ENCODE results near the gene DAGLA.

DAGLA gene

DNA sequence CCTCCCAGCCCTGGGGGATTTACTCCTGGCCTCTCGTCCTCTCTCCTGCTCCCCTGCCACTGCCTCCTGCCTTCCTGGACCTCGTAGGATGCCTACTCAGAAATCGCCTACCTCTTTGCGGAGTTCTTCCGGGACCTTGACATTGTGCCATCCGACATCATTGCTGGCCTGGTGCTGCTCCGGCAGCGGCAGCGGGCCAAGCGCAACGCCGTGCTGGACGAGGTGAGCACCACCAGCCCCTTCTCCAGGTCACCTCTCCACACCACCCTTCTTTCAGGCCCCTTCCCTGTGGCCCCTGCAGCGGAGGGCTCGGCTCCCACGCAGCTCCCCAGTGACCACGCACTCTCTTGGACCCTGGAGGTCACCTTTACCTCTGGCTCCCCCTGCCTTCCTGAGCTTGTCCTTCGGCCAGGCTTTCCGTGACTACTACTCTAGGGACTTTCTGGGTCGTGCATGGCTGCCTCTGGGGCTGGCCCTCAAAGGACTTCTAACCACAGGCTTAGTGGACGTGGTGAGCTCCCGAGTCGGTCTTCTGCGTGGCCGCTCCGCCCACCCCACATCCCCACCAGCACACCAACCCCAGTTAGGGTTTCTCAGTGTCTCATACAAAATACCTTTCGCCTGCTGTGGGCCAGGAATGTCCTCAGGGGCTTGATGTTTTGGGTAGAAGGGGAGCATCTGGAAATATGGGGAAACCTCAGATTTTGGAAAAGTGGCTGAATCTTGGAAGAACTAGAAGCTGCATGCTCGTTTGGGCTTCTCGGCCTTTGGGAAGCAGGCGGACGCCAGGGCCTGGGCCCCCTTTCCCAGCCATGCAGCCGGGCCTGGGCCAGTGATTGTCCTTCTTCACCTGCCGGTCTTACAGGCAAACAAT is 48.1 kb downstream of the DAGLA start:
- no peak overlapping the region for H3K4me3 ChIP-seq (ENCODE audit: low read depth in 1 of 2, low read length in 1 of 2)
- no peaks in the 10 kb centered on the region for H3K27me3 ChIP-seq
- no peak overlapping the region for H3K27ac ChIP-seq
- no peaks in the 10 kb centered on the region for H3K36me3 ChIP-seq
- H3K4me1 ChIP-seq (ENCODE audit: control insufficient read depth in 1 of 2, insufficient read depth in 1 of 2, low read depth in 1 of 2, low read length in 1 of 2) = no peaks in the 10 kb centered on the region
- H3K9me3 ChIP-seq = no peaks in the 10 kb centered on the region
- TF ChIP-seq CTCF (IDR thresholded peaks at IDR 0.05) = no peak

- H3K4me3 ChIP-seq (ENCODE audit: low read depth in 1 of 2, low read length in 1 of 2) = no peak overlapping the region
- no peaks in the 10 kb centered on the region for H3K27me3 ChIP-seq
- H3K27ac ChIP-seq = no peak overlapping the region
- no peaks in the 10 kb centered on the region for H3K36me3 ChIP-seq
- H3K4me1 ChIP-seq (ENCODE audit: control insufficient read depth in 1 of 2, insufficient read depth in 1 of 2, low read depth in 1 of 2, low read length in 1 of 2) = no peaks in the 10 kb centered on the region
- TF ChIP-seq CTCF (IDR thresholded peaks at IDR 0.05) = no peak
- no peaks in the 10 kb centered on the region for H3K9me3 ChIP-seq
Measured at GRCh38 chr11:61728940-61729219, 48.7 kb downstream of the DAGLA start.

GRCh38 chr11:61730240-61730994 is 50.2 kb downstream of the DAGLA start:
- no peak overlapping the region for H3K27ac ChIP-seq
- no peaks in the 10 kb centered on the region for H3K9me3 ChIP-seq
- no peaks in the 10 kb centered on the region for H3K27me3 ChIP-seq
- no peaks in the 10 kb centered on the region for H3K4me1 ChIP-seq (ENCODE audit: control insufficient read depth in 1 of 2, insufficient read depth in 1 of 2, low read depth in 1 of 2, low read length in 1 of 2)
- no peak for TF ChIP-seq CTCF (IDR thresholded peaks at IDR 0.05)
- no peaks in the 10 kb centered on the region for H3K36me3 ChIP-seq
- no peak overlapping the region for H3K4me3 ChIP-seq (ENCODE audit: low read depth in 1 of 2, low read length in 1 of 2)

- Histone ChIP-seq H3K4me3 (ENCODE audit: low read depth in 1 of 2, low read length in 1 of 2) (no peak overlapping the region), H3K27me3 (no peaks in the 10 kb centered on the region), H3K9me3 (no peaks in the 10 kb centered on the region), H3K4me1 (ENCODE audit: control insufficient read depth in 1 of 2, insufficient read depth in 1 of 2, low read depth in 1 of 2, low read length in 1 of 2) (no peaks in the 10 kb centered on the region), H3K27ac (no peak overlapping the region), H3K36me3 (no peaks in the 10 kb centered on the region)
- no peak for TF ChIP-seq CTCF (IDR thresholded peaks at IDR 0.05)
Measured at GRCh38 chr11:61731211-61731951, 51.2 kb downstream of the DAGLA start.

- no peaks in the 10 kb centered on the region for H3K9me3 ChIP-seq
- no peak for TF ChIP-seq CTCF (IDR thresholded peaks at IDR 0.05)
- no peaks in the 10 kb centered on the region for H3K4me1 ChIP-seq (ENCODE audit: control insufficient read depth in 1 of 2, insufficient read depth in 1 of 2, low read depth in 1 of 2, low read length in 1 of 2)
- no peak overlapping the region for H3K4me3 ChIP-seq (ENCODE audit: low read depth in 1 of 2, low read length in 1 of 2)
- no peaks in the 10 kb centered on the region for H3K27me3 ChIP-seq
- H3K27ac ChIP-seq = no peak overlapping the region
- no peaks in the 10 kb centered on the region for H3K36me3 ChIP-seq
Measured at GRCh38 chr11:61731952-61732675, 51.9 kb downstream of the DAGLA start.

Data from neutrophil (primary cell).